Gastrocnemius medialis (tissue), 4 donors: ENCODE data around the gene TRIM63.

Experiments
- POLR2A ChIP-seq, 2 donors: fragments of 450-650 bp; IDR thresholded peaks; one replicate each; pipeline ENCODE4 v1.6.1; 2017; ENCODE audit warnings: antibody characterized with exemption in 2 of 2, mild to moderate bottlenecking in 2 of 2, moderate library complexity in 2 of 2
- TF ChIP-seq, protein P1 (sequence below), 5 experiments: fragments of 450-650 bp in 3 of 5; fragments of 200-600 bp in 2 of 5; sonication (generic) in 2 of 5; IDR thresholded peaks in 4 of 5; conservative IDR thresholded peaks in 1 of 5; 1 replicate in 4 of 5; 2 replicates in 1 of 5; pipeline ENCODE4 v1.5.1; 2016 to 2019; ENCODE audit warnings: antibody characterized with exemption in 5 of 5, mild to moderate bottlenecking in 3 of 5, moderate library complexity in 3 of 5

DNA sequence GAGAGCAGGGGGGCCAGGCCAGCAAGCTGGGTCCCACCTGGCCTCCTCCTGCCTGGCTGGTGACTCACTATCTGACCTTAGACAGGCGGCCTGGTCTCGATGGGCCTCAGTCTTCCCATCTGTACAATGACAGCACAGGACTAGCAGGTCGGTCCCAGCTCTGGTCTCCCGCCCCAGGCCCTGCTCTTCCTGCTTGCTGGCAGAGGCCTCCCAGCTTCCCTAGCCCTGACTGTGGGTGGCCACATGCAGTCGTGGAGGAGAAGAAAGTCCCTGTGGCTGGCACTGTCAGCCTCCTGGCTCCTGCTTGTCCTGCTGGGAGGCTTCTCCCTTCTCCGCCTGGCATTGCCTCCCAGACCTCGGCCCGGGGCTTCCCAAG lies 45.0 kb downstream of the TRIM63 start:
- TF ChIP-seq, protein P1, sequence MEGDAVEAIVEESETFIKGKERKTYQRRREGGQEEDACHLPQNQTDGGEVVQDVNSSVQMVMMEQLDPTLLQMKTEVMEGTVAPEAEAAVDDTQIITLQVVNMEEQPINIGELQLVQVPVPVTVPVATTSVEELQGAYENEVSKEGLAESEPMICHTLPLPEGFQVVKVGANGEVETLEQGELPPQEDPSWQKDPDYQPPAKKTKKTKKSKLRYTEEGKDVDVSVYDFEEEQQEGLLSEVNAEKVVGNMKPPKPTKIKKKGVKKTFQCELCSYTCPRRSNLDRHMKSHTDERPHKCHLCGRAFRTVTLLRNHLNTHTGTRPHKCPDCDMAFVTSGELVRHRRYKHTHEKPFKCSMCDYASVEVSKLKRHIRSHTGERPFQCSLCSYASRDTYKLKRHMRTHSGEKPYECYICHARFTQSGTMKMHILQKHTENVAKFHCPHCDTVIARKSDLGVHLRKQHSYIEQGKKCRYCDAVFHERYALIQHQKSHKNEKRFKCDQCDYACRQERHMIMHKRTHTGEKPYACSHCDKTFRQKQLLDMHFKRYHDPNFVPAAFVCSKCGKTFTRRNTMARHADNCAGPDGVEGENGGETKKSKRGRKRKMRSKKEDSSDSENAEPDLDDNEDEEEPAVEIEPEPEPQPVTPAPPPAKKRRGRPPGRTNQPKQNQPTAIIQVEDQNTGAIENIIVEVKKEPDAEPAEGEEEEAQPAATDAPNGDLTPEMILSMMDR (IDR thresholded peaks at IDR 0.05 in 4 of 5, conservative IDR thresholded peaks at IDR 0.05 in 1 of 5), result no peak
- no peak for TF ChIP-seq POLR2A (IDR thresholded peaks at IDR 0.05)
